Fibroblast of skin of right biceps (primary cell): ENCODE results near the gene ACADS.
"Not testable (repeated sequence)": the region's sequence is repeated elsewhere in the genome, so short reads cannot be mapped to it uniquely, and the experiment has no call there.

Source experiments
- DNase-seq: peaks from one replicate; pipeline ENCODE4 v3.0.0-alpha.2; 2013

ACADS gene

GRCh38 chr12:120703311-120703942 is 22.2 kb upstream of the ACADS start:
- no peak for DNase-seq

- DNase-seq: no peak
Observed at GRCh38 chr12:120705618-120706017, 20.0 kb upstream of the ACADS start.

- DNase-seq: no peak
Observed at GRCh38 chr12:120706029-120706428, 19.6 kb upstream of the ACADS start.

- DNase-seq: no peak
Observed at GRCh38 chr12:120708651-120709050, 17.0 kb upstream of the ACADS start.

- peak; percentile 56 for DNase-seq
Observed at GRCh38 chr12:120710031-120710804, 15.4 kb upstream of the ACADS start, which contains the start of gene UNC119B. TSS of gene UNC119B (plus strand) at chr12:120710458. CDS start at chr12:120710475, 17 bp downstream.

GRCh38 chr12:120710805-120711296 is 14.8 kb upstream of the ACADS start:
- DNase-seq: no peak

GRCh38 chr12:120711411-120711810 is 14.2 kb upstream of the ACADS start:
- DNase-seq: no peak

GRCh38 chr12:120712610-120713009 is 13.0 kb upstream of the ACADS start:
- no peak for DNase-seq

- DNase-seq: peak; percentile 78
Observed at GRCh38 chr12:120713861-120714482, 11.7 kb upstream of the ACADS start.

- DNase-seq: no peak
Observed at GRCh38 chr12:120718055-120718454, 7.6 kb upstream of the ACADS start.

- no peak for DNase-seq
Observed at GRCh38 chr12:120719072-120719471, 6.6 kb upstream of the ACADS start.

GRCh38 chr12:120719496-120720233 is 6.0 kb upstream of the ACADS start:
- no peak for DNase-seq

- peak; percentile 36 for DNase-seq
Observed at GRCh38 chr12:120720234-120720986, 5.2 kb upstream of the ACADS start.

- no peak for DNase-seq
Observed at GRCh38 chr12:120720987-120721801, 4.4 kb upstream of the ACADS start.

- no peak for DNase-seq
Observed at GRCh38 chr12:120721866-120722265, 3.8 kb upstream of the ACADS start.

- no peak for DNase-seq
Observed at GRCh38 chr12:120722784-120723183, 2.8 kb upstream of the ACADS start.

- DNase-seq: no peak
Observed at GRCh38 chr12:120724720-120725119, 906 bp upstream of the ACADS start.

- no peak for DNase-seq
Observed at GRCh38 chr12:120725151-120725658, 421 bp upstream of the ACADS start.

- no peak for DNase-seq
Observed at GRCh38 chr12:120726510-120726793, 826 bp downstream of the ACADS start.

- DNase-seq: no peak
Observed at GRCh38 chr12:120726961-120727360, 1.3 kb downstream of the ACADS start.

GRCh38 chr12:120732198-120732597 is 6.6 kb downstream of the ACADS start:
- DNase-seq: not testable (repeated sequence)
